K562 (cell line): Measurements from ENCODE around the gene COMP. TPM values are rescaled to one million over a fixed set of nuclear protein-coding genes. Genes with fewer than 3 reads are reported as not detected.

Source experiments
- ATAC-seq: fragments of 200-7000 bp; cut with Tn5 transposase; 3 replicates; pipeline ENCODE4 v1.9.1; 2020; ENCODE audit warnings: moderate library complexity
- BruUV-seq: library from RNA; stranded (reverse); fragments of 400-500 nt; replicated peaks from 2 replicates; lab custom pipeline; 2021; lab: Mats Ljungman, UMichigan
- CTCF ChIA-PET: fragments of 300-600 bp; formaldehyde crosslinking; extraction: SDS; loops from one replicate; lab custom pipeline; 2021; ENCODE audit warnings: low intra/inter-chr PET ratio; lab: Yijun Ruan, JAX
- POLR2A ChIA-PET: fragments of 300-600, 350-650 bp; sonication (Branson Sonifier 250); formaldehyde crosslinking; extraction: SDS; loops from one replicate; lab custom pipeline; 2021; ENCODE audit warnings: antibody characterized with exemption, inconsistent platforms; lab: Yijun Ruan, JAX
- DNase-seq, 4 experiments: peaks; one replicate each; pipeline versions ENCODE4 v3.0.0 to v3.0.0-alpha.2; 2011 to 2018; ENCODE audit warnings: low spot score in 3 of 4, mixed read lengths in 3 of 4; ENCODE audit errors: extremely low read depth in 1 of 4
- FAIRE-seq: peaks from 2 replicates; lab custom pipeline; 2011; peaks lifted over from hg19 to GRCh38; lab: Jason Lieb, UNC
- H2AFZ ChIP-seq: 2 replicates; pipeline ENCODE4 v1.6.0; 2011; ENCODE audit warnings: low read depth, low read length, control low read depth, inconsistent platforms
- H3K27ac ChIP-seq: fragments of 200-600 bp; 3 replicates; pipeline ENCODE4 v1.8.0; 2011; ENCODE audit warnings: low read depth, mild to moderate bottlenecking, control low read depth, inconsistent platforms, low read length, moderate library complexity, mixed read lengths; ENCODE audit errors: extremely low read depth
- H3K27me3 ChIP-seq, 2 experiments: fragments of 300-600 bp in 1 of 2; 2 replicates in 1 of 2; 3 replicates in 1 of 2; pipeline versions ENCODE4 v1.6.0 to v1.8.0; 2011; ENCODE audit warnings: inconsistent platforms in 2 of 2, low read length in 2 of 2, mild to moderate bottlenecking in 1 of 2, mixed read lengths in 1 of 2, moderate library complexity in 1 of 2; ENCODE audit not compliant: control insufficient read depth in 2 of 2, insufficient read depth in 2 of 2
- H3K36me3 ChIP-seq: fragments of 300-600 bp; 3 replicates; pipeline ENCODE4 v1.8.0; 2011; ENCODE audit warnings: mild to moderate bottlenecking, low read length, inconsistent platforms; ENCODE audit not compliant: control insufficient read depth, insufficient read depth
- H3K4me1 ChIP-seq, 2 experiments: fragments of 200-600 bp in 1 of 2; replicated peaks in 1 of 2; 2 replicates in 1 of 2; 3 replicates in 1 of 2; pipeline versions ENCODE4 v1.5.1 to v1.8.0; 2011; ENCODE audit warnings: inconsistent platforms in 2 of 2, low read length in 2 of 2, mild to moderate bottlenecking in 1 of 2, mixed read lengths in 1 of 2, moderate library complexity in 1 of 2; ENCODE audit not compliant: control insufficient read depth in 2 of 2, insufficient read depth in 2 of 2
- H3K4me2 ChIP-seq: 2 replicates; pipeline ENCODE4 v1.6.1; 2011; ENCODE audit warnings: low read length, control low read depth, inconsistent platforms, mixed read lengths; ENCODE audit not compliant: insufficient read depth
- H3K4me3 ChIP-seq: fragments of 200-600 bp; sonication (generic), shearing (Covaris generic); 2 replicates; pipeline ENCODE4 v1.5.1; 2016; ENCODE audit warnings: control low read depth, inconsistent platforms
- H3K79me2 ChIP-seq: fragments of 200-600 bp; 3 replicates; pipeline ENCODE4 v1.8.0; 2011; ENCODE audit warnings: low read length, inconsistent platforms; ENCODE audit not compliant: control insufficient read depth, insufficient read depth
- H3K9ac ChIP-seq, 2 experiments: 2 replicates each; pipeline versions ENCODE4 v1.6.0 to v1.6.1; 2011; ENCODE audit warnings: low read depth in 2 of 2, low read length in 2 of 2, control low read depth in 1 of 2, inconsistent platforms in 1 of 2, mild to moderate bottlenecking in 1 of 2, mixed read lengths in 1 of 2; ENCODE audit not compliant: insufficient read depth in 1 of 2
- H3K9me1 ChIP-seq: one replicate; pipeline ENCODE4 v1.6.0; 2011; ENCODE audit warnings: inconsistent platforms, mild to moderate bottlenecking, low read length, moderate library complexity; ENCODE audit not compliant: control insufficient read depth, insufficient read depth
- H3K9me3 ChIP-seq: replicated peaks from 2 replicates; pipeline ENCODE4 v1.5.1; 2011; ENCODE audit warnings: low read depth, low read length, inconsistent platforms; ENCODE audit not compliant: control insufficient read depth, insufficient read depth
- H4K20me1 ChIP-seq: replicated peaks from 2 replicates; pipeline ENCODE4 v1.6.1; 2011; ENCODE audit warnings: low read length, inconsistent platforms, mixed read lengths; ENCODE audit not compliant: control insufficient read depth, insufficient read depth
- BRCA1 ChIP-seq, 2 experiments: fragments of 450-650 bp in 1 of 2; sonication (generic) in 1 of 2; formaldehyde crosslinking in 1 of 2; IDR thresholded peaks; 2 replicates each; pipeline versions ENCODE4 v1.5.0 to v1.6.1; 2017 to 2020; ENCODE audit warnings: mild to moderate bottlenecking in 1 of 2, missing genetic modification reagents in 1 of 2
- DMBX1 ChIP-seq: fragments of 250-450 bp; sonication (Bioruptor Pico); IDR thresholded peaks from 2 replicates; pipeline ENCODE4 v1.8.0; 2022; ENCODE audit warnings: inconsistent platforms, mild to moderate bottlenecking, moderate library complexity, borderline replicate concordance
- HCFC1 ChIP-seq: IDR thresholded peaks from 2 replicates; pipeline ENCODE4 v1.6.1; 2012; ENCODE audit warnings: low read depth, low read length, improper control_type of control experiment
- L3MBTL2 ChIP-seq: fragments of 450-650 bp; IDR thresholded peaks from 2 replicates; pipeline ENCODE4 v1.6.1; 2016; ENCODE audit warnings: mild to moderate bottlenecking, moderate library complexity
- MYBL2 ChIP-seq, 2 experiments: fragments of 450-650 bp in 1 of 2; sonication (generic) in 1 of 2; formaldehyde crosslinking in 1 of 2; IDR thresholded peaks; 2 replicates each; pipeline versions ENCODE4 v1.6.1 to v1.8.1; 2017 to 2022; ENCODE audit warnings: borderline replicate concordance in 1 of 2, inconsistent platforms in 1 of 2, low read depth in 1 of 2, mild to moderate bottlenecking in 1 of 2, missing genetic modification reagents in 1 of 2, moderate library complexity in 1 of 2
- PBX2 ChIP-seq, 2 experiments: IDR thresholded peaks in 1 of 2; conservative IDR thresholded peaks in 1 of 2; 2 replicates each; pipeline ENCODE4 v1.6.1; 2016; ENCODE audit warnings: low read depth in 2 of 2, mild to moderate bottlenecking in 1 of 2, missing compliant biosample characterization in 1 of 2, missing genetic modification characterization in 1 of 2, moderate library complexity in 1 of 2
- PCBP1 ChIP-seq: fragments of 200-400 bp; formaldehyde crosslinking; IDR thresholded peaks from 2 replicates; pipeline ENCODE4 v1.6.1; 2018; ENCODE audit warnings: mild to moderate bottlenecking, low read depth, low read length; ENCODE audit not compliant: poor library complexity, severe bottlenecking
- WGBS: fragments of 100-300 bp; shearing (Covaris generic); methylation state at CpG from one replicate; pipeline ENCODE4 v1.1.6; 2016; ENCODE audit warnings: low coverage, mixed read lengths; ENCODE audit not compliant: insufficient coverage; ENCODE audit errors: missing lambda C conversion rate; 5-methylcytosine and 5-hydroxymethylcytosine counted together
- in situ Hi-C: fragments of 300-500 bp; cut with MboI; formaldehyde crosslinking; loops from 4 replicates; pipeline ENCODE4 v1.15.0; 2018; ENCODE audit warnings: inconsistent platforms, mixed read lengths
- intact Hi-C: fragments of 100-400 bp; cut with micrococcal nuclease; formaldehyde crosslinking; loops from 2 replicates; pipeline ENCODE4 v1.14.2; 2022
- polyA plus RNA-seq, 8 experiments: library from polyadenylated mRNA; depleted of rRNA in 4 of 8; stranded (reverse) in 5 of 8; unstranded in 3 of 8; fragments of >200 nt; fragmentation: Nextera tagmentation in 2 of 8; fragmentation: Illumina TruSeq in 1 of 8; extraction: Ambion mirVana in 2 of 8; extraction: Trizol in 1 of 8; gene quantifications; 2 replicates each; pipeline versions ENCODE4 v1.2.1 to v1.2.3, GENCODE V29; 2011 to 2014; ENCODE audit warnings: inconsistent platforms in 1 of 8, missing spikeins in 1 of 8
- total RNA-seq, 7 experiments: library from RNA; depleted of rRNA in 6 of 7; stranded (reverse); fragments of >200 nt in 6 of 7; fragmentation: Illumina TruSeq in 2 of 7; extraction: Trizol in 2 of 7; gene quantifications; 2 replicates each; pipeline versions ENCODE4 v1.2.1 to v1.2.3, GENCODE V29; 2011 to 2021; ENCODE audit warnings: low replicate concordance in 1 of 7

The COMP gene
- total and polyA plus RNA-seq, 9 of the 15 experiments (the other 6 are each of a cell fraction or from before 2014, with no cell fraction given) = 0.07 TPM; not detected in 8

- TF ChIP-seq PBX2 (CRISPR knock-in tag; IDR thresholded peaks at IDR 0.05; ENCODE audit: low read depth) = no peak
- TF ChIP-seq PBX2 (tag; conservative IDR thresholded peaks at IDR 0.05; ENCODE audit: low read depth) = no peak
- TF ChIP-seq BRCA1 (IDR thresholded peaks at IDR 0.05) = no peak
- TF ChIP-seq BRCA1 (CRISPR knock-in tag; IDR thresholded peaks at IDR 0.05) = no peak
- TF ChIP-seq, all 486 proteins: peak for 2
Observed at GRCh38 chr19:18736415-18737336, 54.4 kb downstream of the COMP start (continued).

GRCh38 chr19:18735752-18736151 lies 55.4 kb downstream of the COMP start:
- Histone ChIP-seq H3K79me2 (no peaks in the 10 kb centered on the region), H3K36me3 (no peaks in the 10 kb centered on the region), H3K9ac (peak overlapping the region in 1 of 2 experiments; percentile 50; a peak in 2 of 4 replicates), H3K27ac (no peak overlapping the region), H3K4me2 (no peak overlapping the region), H3K27me3 (no peaks in the 10 kb centered on the region), H3K4me1 (peaks cover 20 to 67% of the 10 kb centered on the region in 2 experiments), H4K20me1 (peaks cover 42% of the 10 kb centered on the region; the same call in 1 of the 2 replicates), H3K9me3 (no peaks in the 10 kb centered on the region), H3K4me3 (no peak overlapping the region), H2AFZ (no peak overlapping the region), H3K9me1 (peaks cover 4% of the 10 kb centered on the region)
- 65% methylated on average over 7 of the region's 9 CpGs for WGBS
- CTCF ChIA-PET = no interaction called here
- in situ Hi-C loops = no loop called here
- BruUV-seq = no TSS peak
- POLR2A ChIA-PET = interaction anchor here (0.6 to 1.1 kb wide), 2 partner anchors 11 to 22 kb away, joined by 3 to 4 read pairs; no protein-coding TSS in a partner anchor
- intact Hi-C loops = no loop called here
- DNase-seq (no peak), FAIRE-seq (no peak), ATAC-seq (no peak)
- TF ChIP-seq HCFC1 (no peak), PCBP1 (no peak), DMBX1 (no peak), MYBL2 (IDR thresholded peaks at IDR 0.05; ENCODE audit: low read depth) (no peak), MYBL2 (CRISPR knock-in tag; IDR thresholded peaks at IDR 0.05; ENCODE audit: borderline replicate concordance) (no peak), L3MBTL2 (no peak)
